CD4-positive, alpha-beta T cell treated with Interleukin-17A for 1 hour (primary cell): ENCODE data around the gene AGBL2.
"Not testable (repeated sequence)": the region's sequence is repeated elsewhere in the genome, so short reads cannot be mapped to it uniquely, and the experiment has no call there.

Source experiments
- DNase-seq: peaks from one replicate; pipeline ENCODE4 v3.0.0-alpha.2; 2020

Gene AGBL2

DNA sequence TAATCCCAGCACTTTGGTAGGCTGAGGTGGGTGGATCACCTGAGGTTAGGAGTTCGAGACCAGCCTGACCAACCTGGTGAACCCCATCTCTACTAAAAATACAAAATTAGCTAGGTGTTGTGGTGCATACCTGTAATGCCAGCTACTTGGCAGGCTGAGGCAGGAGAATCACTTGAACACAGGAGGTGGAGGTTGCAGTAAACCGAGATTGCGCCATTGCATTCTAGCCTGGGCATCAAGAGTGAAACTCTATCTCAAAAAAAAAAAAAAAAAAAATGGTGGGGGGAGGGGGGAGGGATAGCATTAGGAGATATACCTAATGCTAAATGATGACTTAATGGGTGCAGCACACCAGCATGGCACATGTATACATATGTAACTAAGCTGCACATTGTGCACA is 28.5 kb downstream of the AGBL2 start:
- DNase-seq = not testable (repeated sequence)

GRCh38 chr11:47686151-47686550 is 29.0 kb downstream of the AGBL2 start:
- DNase-seq = no peak

DNA sequence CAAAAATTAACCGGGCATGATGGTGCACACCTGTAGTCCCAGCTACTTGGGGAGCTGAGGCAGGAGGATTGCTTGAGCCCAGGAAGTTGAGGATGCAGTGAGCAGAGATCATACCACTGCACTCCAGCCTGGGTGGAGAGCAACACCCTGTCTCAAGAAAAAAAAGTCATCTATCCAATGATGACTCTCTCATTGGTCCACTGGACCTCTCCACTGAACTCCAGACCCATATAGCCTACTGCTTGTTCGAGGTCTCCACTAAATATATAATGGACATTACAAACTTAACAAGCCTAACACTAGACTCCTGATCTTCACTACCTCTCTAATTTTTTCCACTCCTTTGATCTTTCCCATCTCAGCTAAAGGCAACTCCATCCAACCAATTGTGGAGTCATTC is 39.3 kb downstream of the AGBL2 start:
- DNase-seq = no peak

GRCh38 chr11:47672283-47672730 is 42.9 kb downstream of the AGBL2 start:
- DNase-seq = no peak

GRCh38 chr11:47669856-47670255 is 45.3 kb downstream of the AGBL2 start:
- no peak for DNase-seq

GRCh38 chr11:47668665-47669064 is 46.5 kb downstream of the AGBL2 start:
- no peak for DNase-seq

GRCh38 chr11:47667555-47667954 is 47.6 kb downstream of the AGBL2 start:
- DNase-seq = no peak

GRCh38 chr11:47667135-47667534 is 48.0 kb downstream of the AGBL2 start:
- no peak for DNase-seq

DNA sequence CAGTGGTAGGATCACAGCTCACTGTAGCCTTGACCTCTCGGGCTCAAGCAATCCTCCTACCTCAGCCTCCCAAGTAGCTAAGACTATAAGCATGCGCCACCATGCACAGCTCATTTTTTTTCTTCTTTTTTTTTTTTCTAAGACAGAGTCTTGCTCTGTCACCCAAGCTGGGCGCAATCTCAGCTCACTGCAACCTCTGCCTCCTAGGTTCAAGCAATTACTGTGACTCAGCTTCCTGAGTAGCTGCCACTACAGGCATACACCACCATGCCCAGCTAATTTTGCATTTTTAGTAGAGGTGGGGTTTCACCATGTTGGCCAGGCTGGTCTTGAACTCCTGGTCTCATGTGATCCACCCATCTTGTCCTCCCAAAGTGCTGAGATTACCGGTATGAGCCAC is 50.2 kb downstream of the AGBL2 start:
- DNase-seq = not testable (repeated sequence)

- DNase-seq = no peak
Observed at GRCh38 chr11:47661245-47661644, 53.9 kb downstream of the AGBL2 start.

DNA sequence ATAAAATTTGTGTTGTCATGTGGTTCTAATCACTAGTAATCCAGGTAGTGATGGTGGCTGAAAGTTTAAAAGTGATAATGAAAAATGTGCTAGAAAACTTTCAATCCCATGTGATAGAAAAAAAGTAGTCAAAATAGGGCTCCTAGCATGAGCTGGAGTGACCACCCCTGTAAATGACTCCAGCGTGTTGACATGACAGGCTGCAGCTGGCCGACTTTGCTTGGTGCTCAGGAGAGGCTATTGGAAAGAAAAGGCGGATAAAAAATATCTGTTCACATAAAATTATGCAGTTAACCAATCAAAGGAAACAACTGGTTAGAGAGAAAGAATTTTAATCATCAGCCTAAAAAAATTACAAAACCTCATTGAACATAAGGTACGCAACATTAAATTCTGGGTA is 55.9 kb downstream of the AGBL2 start:
- no peak for DNase-seq

DNA sequence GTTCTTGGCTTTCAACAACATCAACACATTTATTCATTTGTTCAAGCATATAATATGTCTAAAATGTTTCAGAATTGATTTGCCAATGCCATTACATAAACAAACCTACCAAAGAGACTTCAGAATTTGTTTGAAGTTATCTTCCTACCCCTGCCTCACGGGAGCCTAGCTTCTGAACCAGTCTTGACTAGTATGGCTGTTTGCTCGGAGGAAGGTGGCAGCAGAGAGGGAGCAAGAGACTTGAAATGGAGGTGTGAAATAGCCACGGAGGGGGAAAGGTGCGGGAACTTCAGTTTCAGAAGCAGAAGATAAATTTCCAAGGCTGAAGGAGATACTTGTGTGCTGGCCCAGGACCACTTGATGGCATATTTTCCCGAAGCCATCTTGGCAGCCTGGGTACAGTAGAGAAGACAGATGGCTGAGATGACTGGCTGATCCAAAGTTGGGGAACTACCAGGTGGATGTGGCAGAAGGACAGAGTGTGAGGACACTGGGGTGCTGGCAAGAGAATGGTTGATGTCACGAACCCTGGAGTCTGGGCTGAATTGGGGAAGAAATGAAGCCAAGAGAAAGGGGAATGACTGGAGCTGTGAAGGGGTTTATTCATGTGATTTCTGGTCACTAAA is 58.8 kb downstream of the AGBL2 start:
- DNase-seq = no peak

DNA sequence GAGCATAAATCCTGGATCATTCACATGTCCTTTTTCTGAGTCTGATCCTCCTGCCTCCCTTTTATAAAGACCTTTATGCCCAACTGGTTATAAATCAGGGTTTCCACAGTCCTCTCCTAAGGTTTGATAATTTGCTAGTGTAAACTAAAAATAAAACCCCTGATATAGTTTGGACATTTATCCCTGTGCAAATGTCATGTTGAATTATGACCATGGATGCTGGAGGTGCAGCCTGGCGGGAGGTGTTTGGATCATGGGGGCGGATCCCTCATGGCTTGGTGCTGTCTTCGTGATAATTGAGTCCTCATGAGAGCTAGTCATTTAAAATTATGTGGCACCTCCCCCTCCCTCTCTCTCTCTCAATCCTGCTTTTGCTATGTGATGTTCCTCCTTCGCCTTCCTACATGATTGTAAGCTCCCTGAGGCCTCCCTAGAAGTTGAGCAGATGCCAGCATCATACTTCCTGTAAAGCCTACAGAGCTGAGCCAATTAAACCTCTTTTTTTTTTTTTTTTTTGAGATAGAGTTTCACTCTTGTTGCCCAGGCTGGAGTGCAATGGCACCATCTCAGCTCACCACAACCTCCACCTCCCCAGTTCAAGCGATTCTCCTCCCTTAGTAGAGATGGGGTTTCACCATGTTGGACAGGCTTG is 63.2 kb downstream of the AGBL2 start:
- DNase-seq = no peak

- no peak for DNase-seq
Observed at GRCh38 chr11:47649276-47649675, 65.9 kb downstream of the AGBL2 start.

GRCh38 chr11:47646019-47646418 is 69.2 kb downstream of the AGBL2 start:
- DNase-seq = no peak

GRCh38 chr11:47645500-47645899 is 69.7 kb downstream of the AGBL2 start:
- no peak for DNase-seq

DNA sequence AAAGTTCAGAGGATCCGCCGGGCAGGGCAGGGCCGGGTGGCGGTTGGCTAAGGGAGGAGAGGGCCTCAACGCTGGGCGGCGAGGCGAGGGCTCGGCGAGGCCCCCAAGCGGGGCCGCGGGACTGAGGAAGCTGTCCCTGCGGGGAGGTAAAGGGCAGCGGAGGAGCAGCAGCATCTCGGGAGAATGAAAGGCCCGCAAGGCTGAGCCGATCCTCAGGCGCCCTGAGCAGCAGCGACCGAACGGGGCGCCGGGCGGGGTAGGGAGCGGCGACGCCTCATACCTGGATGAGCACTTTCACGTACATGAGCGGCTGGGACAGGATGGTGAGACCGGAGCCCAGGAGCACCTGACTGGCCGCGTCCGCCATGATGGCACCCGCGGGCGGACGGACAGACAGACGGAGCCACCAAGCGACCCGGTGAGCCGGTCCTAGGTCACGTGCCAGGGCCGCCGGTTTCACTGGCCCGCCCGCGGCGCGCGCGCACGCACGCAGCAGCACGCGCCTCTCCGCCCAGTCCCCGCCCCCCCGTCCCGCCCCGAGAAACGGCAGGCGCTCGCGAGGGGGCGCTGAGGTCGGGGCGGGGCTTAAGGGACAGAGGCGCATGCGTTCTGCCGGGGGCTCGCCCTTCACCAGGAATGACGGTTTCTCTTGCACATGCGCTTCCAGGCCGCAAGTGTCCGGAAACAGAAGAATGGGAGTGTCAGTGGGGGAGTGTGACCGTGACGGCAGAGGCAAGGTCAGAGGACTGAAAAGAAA is 72.9 kb downstream of the AGBL2 start, which contains the start of gene MTCH2:
TSS of gene MTCH2 (minus strand) at position 461 of the 757 bp plus-strand sequence. CDS start at position 367, 94 bp downstream.
- peak; percentile 97 for DNase-seq

GRCh38 chr11:47641600-47642098 is 73.5 kb downstream of the AGBL2 start:
- DNase-seq = no peak

GRCh38 chr11:47640506-47640905 is 74.7 kb downstream of the AGBL2 start:
- not testable (repeated sequence) for DNase-seq

GRCh38 chr11:47636331-47636730 is 78.8 kb downstream of the AGBL2 start:
- DNase-seq = not testable (repeated sequence)

DNA sequence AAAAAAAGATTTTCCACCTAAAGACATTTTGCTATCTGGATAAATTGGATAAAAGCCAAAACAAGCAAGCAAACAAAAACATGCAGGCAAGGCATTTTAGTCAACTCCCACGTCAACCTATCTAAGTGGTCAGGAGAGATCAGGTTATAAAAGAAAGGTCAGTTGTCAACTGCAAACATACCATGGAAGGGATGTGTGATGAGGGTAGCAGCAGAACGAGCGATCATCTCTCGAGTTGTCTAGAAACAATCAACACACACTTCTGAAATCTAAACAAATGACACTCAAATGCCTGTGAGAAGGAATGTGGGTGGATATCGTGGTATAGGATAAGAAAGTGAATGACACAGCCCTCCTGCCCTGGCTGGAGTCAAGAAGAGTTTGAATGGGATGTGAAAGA is 83.7 kb downstream of the AGBL2 start:
- no peak for DNase-seq

- DNase-seq = no peak
Observed at GRCh38 chr11:47628026-47628425, 87.1 kb downstream of the AGBL2 start.

DNA sequence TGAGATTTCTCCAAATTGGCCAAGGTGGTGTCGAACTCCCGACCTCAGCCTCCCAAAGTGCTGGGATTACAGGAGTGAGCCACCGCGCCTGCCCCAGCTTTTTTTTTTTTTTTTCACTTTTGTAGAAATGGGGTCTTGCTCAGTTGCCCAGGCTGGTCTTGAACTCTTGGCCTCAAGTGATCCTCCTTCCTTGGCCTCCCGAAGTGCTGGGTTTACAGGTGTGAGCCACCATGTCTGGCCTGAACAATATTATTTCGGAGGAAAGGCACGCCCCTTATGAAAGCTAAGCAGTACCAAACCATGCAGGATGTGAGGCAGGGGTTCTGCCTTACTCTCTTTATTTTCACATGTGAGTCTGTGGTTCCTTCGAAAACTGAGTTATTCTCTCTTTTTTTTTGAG is 88.9 kb downstream of the AGBL2 start:
- DNase-seq = no peak
